WTC11 (cell line): ENCODE results near the gene COL6A3. TPM values are rescaled to one million over a fixed set of nuclear protein-coding genes. Genes with fewer than 3 reads are reported as not detected.

Experiments used
- ATAC-seq: fragments of 200-7000 bp; cut with Tn5 transposase; 2 replicates; pipeline ENCODE4 v1.10.0; 2021; ENCODE audit warnings: mild to moderate bottlenecking, moderate library complexity
- CTCF ChIA-PET: fragments of 300-600 bp; sonication (Branson Sonifier 250); formaldehyde crosslinking; loops from one replicate; lab custom pipeline; 2021; ENCODE audit warnings: antibody characterized with exemption; lab: Charles Lee
- POLR2A ChIA-PET: fragments of 350-600 bp; sonication (Branson Sonifier 250); formaldehyde crosslinking; loops from one replicate; lab custom pipeline; 2021; ENCODE audit warnings: antibody characterized with exemption; lab: Charles Lee
- DNase-seq: peaks from one replicate; pipeline ENCODE4 v3.0.0; 2021; ENCODE audit warnings: low spot score
- H3K27ac Mint-ChIP-seq: 2 replicates; pipeline ENCODE4 v1.8.0; 2021; ENCODE audit warnings: mixed read lengths
- H3K27me3 Mint-ChIP-seq: 2 replicates; pipeline ENCODE4 v1.8.0; 2021; ENCODE audit warnings: low read depth, mild to moderate bottlenecking, moderate library complexity, mixed read lengths
- H3K36me3 Mint-ChIP-seq: 2 replicates; pipeline ENCODE4 v1.8.0; 2021; ENCODE audit warnings: mixed read lengths
- H3K4me1 Mint-ChIP-seq: 2 replicates; pipeline ENCODE4 v1.8.0; 2022; ENCODE audit warnings: mixed read lengths
- H3K4me3 Mint-ChIP-seq: 2 replicates; pipeline ENCODE4 v1.8.0; 2021; ENCODE audit warnings: mild to moderate bottlenecking, moderate library complexity, mixed read lengths
- H3K9me3 Mint-ChIP-seq: 2 replicates; pipeline ENCODE4 v1.8.0; 2021; ENCODE audit warnings: mixed read lengths
- GABPB1 ChIP-seq: sonication (generic); formaldehyde crosslinking; IDR thresholded peaks from 2 replicates; pipeline ENCODE4 v1.8.1; 2023; ENCODE audit warnings: mild to moderate bottlenecking, missing genetic modification reagents
- IRF2 ChIP-seq: sonication (generic); formaldehyde crosslinking; IDR thresholded peaks from 2 replicates; pipeline ENCODE4 v1.8.0; 2022; ENCODE audit warnings: low read depth, missing genetic modification reagents, borderline replicate concordance
- RORB ChIP-seq: fragments of 250-450 bp; sonication (Bioruptor Pico); IDR thresholded peaks from 2 replicates; pipeline ENCODE4 v1.9.0; 2021; ENCODE audit warnings: mild to moderate bottlenecking
- SP1 ChIP-seq: sonication (generic); formaldehyde crosslinking; conservative IDR thresholded peaks from 2 replicates; pipeline ENCODE4 v1.8.1; 2022; ENCODE audit warnings: missing genetic modification reagents
- TEAD1 ChIP-seq: sonication (generic); formaldehyde crosslinking; IDR thresholded peaks from 2 replicates; pipeline ENCODE4 v1.8.0; 2022; ENCODE audit warnings: mild to moderate bottlenecking, missing genetic modification reagents
- ZNF138 ChIP-seq: sonication (generic); formaldehyde crosslinking; conservative IDR thresholded peaks from 2 replicates; pipeline ENCODE4 v1.8.1; 2022; ENCODE audit warnings: mild to moderate bottlenecking, moderate library complexity, missing genetic modification reagents
- ZNF219 ChIP-seq: sonication (generic); formaldehyde crosslinking; IDR thresholded peaks from 2 replicates; pipeline ENCODE4 v1.8.0; 2023; ENCODE audit warnings: missing genetic modification reagents, mild to moderate bottlenecking, borderline replicate concordance
- ZNF232 ChIP-seq: sonication (generic); formaldehyde crosslinking; IDR thresholded peaks from 2 replicates; pipeline ENCODE4 v1.8.0; 2022; ENCODE audit warnings: mild to moderate bottlenecking, missing genetic modification reagents
- ZNF317 ChIP-seq: sonication (generic); formaldehyde crosslinking; IDR thresholded peaks from 2 replicates; pipeline ENCODE4 v1.8.1; 2023; ENCODE audit warnings: low read depth, mild to moderate bottlenecking, moderate library complexity, missing genetic modification reagents, borderline replicate concordance
- ZNF416 ChIP-seq: fragments of 250-450 bp; sonication (Bioruptor Pico); IDR thresholded peaks from 2 replicates; pipeline ENCODE4 v1.9.0; 2021; ENCODE audit warnings: mild to moderate bottlenecking, inconsistent platforms
- total RNA-seq: library from RNA; stranded (reverse); gene quantifications from 3 replicates; pipeline ENCODE4 v1.2.3, GENCODE V29; 2021
- TF ChIP-seq, protein P1 (sequence below): sonication (generic); formaldehyde crosslinking; IDR thresholded peaks from 2 replicates; pipeline ENCODE4 v1.8.0; 2022; ENCODE audit warnings: mild to moderate bottlenecking, missing genetic modification reagents
- TF ChIP-seq, protein P2 (sequence below): sonication (generic); formaldehyde crosslinking; IDR thresholded peaks from 2 replicates; pipeline ENCODE4 v1.8.1; 2022; ENCODE audit warnings: low read depth, missing genetic modification reagents, borderline replicate concordance
- TF ChIP-seq, protein P3 (sequence below): sonication (generic); formaldehyde crosslinking; conservative IDR thresholded peaks from 2 replicates; pipeline ENCODE4 v1.8.1; 2023; ENCODE audit warnings: mild to moderate bottlenecking, low read depth, missing genetic modification reagents, moderate library complexity
- TF ChIP-seq, protein P4 (sequence below): sonication (generic); formaldehyde crosslinking; IDR thresholded peaks from 2 replicates; pipeline ENCODE4 v1.8.1; 2022; ENCODE audit warnings: low read depth, mild to moderate bottlenecking, moderate library complexity, missing genetic modification reagents, borderline replicate concordance
- TF ChIP-seq, protein P5 (sequence below): sonication (generic); formaldehyde crosslinking; IDR thresholded peaks from 2 replicates; pipeline ENCODE4 v1.8.0; 2022; ENCODE audit warnings: missing genetic modification reagents
- TF ChIP-seq, protein P6 (sequence below): sonication (generic); formaldehyde crosslinking; IDR thresholded peaks from 2 replicates; pipeline ENCODE4 v1.8.0; 2023; ENCODE audit warnings: missing genetic modification reagents
- TF ChIP-seq, protein P7 (sequence below): sonication (generic); formaldehyde crosslinking; IDR thresholded peaks from 2 replicates; pipeline ENCODE4 v1.8.1; 2022; ENCODE audit warnings: mild to moderate bottlenecking, moderate library complexity, missing genetic modification reagents

Gene COL6A3
- total RNA-seq, 1 experiment from 2014 or later, result 2.6 TPM

DNA sequence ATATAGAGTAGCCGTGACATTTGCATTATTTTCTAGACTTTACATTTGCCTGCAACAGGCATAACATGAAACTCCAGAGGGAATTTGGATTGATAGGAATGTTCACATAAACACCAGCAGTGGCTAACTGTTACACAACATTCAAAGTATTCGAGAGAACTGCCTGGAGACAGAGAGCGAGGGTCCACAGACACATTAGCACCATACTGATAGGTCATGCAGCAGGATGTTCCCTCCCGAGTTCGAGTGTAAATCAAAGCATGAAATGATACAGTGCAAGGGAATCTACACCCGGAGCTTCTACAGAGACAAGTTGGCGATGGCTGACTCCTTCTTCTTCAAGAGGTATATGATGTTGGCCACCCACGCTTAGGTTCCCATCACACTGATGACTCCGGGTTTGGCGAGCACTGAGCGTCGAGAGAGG is 89.5 kb downstream of the COL6A3 start:
- no peaks in the 10 kb centered on the region for H3K36me3 Mint-ChIP-seq
- ATAC-seq (no peak), DNase-seq (no peak)
- no peak overlapping the region for H3K27ac Mint-ChIP-seq
- TF ChIP-seq RORB (CRISPR knock-in tag) (no peak), GABPB1 (no peak), ZNF317 (CRISPR knock-in tag) (no peak), TEAD1 (no peak), ZNF138 (no peak), ZNF416 (no peak), ZNF232 (CRISPR knock-in tag) (no peak), ZNF219 (CRISPR knock-in tag) (no peak)
- TF ChIP-seq, protein P1, sequence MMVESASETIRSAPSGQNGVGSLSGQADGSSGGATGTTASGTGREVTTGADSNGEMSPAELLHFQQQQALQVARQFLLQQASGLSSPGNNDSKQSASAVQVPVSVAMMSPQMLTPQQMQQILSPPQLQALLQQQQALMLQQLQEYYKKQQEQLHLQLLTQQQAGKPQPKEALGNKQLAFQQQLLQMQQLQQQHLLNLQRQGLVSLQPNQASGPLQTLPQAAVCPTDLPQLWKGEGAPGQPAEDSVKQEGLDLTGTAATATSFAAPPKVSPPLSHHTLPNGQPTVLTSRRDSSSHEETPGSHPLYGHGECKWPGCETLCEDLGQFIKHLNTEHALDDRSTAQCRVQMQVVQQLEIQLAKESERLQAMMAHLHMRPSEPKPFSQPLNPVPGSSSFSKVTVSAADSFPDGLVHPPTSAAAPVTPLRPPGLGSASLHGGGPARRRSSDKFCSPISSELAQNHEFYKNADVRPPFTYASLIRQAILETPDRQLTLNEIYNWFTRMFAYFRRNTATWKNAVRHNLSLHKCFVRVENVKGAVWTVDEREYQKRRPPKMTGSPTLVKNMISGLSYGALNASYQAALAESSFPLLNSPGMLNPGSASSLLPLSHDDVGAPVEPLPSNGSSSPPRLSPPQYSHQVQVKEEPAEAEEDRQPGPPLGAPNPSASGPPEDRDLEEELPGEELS (CRISPR knock-in tag), result no peak
- TF ChIP-seq, protein P2, sequence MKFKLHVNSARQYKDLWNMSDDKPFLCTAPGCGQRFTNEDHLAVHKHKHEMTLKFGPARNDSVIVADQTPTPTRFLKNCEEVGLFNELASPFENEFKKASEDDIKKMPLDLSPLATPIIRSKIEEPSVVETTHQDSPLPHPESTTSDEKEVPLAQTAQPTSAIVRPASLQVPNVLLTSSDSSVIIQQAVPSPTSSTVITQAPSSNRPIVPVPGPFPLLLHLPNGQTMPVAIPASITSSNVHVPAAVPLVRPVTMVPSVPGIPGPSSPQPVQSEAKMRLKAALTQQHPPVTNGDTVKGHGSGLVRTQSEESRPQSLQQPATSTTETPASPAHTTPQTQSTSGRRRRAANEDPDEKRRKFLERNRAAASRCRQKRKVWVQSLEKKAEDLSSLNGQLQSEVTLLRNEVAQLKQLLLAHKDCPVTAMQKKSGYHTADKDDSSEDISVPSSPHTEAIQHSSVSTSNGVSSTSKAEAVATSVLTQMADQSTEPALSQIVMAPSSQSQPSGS, result no peak
- TF ChIP-seq, protein P3, sequence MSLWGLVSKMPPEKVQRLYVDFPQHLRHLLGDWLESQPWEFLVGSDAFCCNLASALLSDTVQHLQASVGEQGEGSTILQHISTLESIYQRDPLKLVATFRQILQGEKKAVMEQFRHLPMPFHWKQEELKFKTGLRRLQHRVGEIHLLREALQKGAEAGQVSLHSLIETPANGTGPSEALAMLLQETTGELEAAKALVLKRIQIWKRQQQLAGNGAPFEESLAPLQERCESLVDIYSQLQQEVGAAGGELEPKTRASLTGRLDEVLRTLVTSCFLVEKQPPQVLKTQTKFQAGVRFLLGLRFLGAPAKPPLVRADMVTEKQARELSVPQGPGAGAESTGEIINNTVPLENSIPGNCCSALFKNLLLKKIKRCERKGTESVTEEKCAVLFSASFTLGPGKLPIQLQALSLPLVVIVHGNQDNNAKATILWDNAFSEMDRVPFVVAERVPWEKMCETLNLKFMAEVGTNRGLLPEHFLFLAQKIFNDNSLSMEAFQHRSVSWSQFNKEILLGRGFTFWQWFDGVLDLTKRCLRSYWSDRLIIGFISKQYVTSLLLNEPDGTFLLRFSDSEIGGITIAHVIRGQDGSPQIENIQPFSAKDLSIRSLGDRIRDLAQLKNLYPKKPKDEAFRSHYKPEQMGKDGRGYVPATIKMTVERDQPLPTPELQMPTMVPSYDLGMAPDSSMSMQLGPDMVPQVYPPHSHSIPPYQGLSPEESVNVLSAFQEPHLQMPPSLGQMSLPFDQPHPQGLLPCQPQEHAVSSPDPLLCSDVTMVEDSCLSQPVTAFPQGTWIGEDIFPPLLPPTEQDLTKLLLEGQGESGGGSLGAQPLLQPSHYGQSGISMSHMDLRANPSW (CRISPR knock-in tag), result no peak
- TF ChIP-seq, protein P4, sequence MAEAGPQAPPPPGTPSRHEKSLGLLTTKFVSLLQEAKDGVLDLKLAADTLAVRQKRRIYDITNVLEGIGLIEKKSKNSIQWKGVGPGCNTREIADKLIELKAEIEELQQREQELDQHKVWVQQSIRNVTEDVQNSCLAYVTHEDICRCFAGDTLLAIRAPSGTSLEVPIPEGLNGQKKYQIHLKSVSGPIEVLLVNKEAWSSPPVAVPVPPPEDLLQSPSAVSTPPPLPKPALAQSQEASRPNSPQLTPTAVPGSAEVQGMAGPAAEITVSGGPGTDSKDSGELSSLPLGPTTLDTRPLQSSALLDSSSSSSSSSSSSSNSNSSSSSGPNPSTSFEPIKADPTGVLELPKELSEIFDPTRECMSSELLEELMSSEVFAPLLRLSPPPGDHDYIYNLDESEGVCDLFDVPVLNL, result no peak
- TF ChIP-seq, protein P5, sequence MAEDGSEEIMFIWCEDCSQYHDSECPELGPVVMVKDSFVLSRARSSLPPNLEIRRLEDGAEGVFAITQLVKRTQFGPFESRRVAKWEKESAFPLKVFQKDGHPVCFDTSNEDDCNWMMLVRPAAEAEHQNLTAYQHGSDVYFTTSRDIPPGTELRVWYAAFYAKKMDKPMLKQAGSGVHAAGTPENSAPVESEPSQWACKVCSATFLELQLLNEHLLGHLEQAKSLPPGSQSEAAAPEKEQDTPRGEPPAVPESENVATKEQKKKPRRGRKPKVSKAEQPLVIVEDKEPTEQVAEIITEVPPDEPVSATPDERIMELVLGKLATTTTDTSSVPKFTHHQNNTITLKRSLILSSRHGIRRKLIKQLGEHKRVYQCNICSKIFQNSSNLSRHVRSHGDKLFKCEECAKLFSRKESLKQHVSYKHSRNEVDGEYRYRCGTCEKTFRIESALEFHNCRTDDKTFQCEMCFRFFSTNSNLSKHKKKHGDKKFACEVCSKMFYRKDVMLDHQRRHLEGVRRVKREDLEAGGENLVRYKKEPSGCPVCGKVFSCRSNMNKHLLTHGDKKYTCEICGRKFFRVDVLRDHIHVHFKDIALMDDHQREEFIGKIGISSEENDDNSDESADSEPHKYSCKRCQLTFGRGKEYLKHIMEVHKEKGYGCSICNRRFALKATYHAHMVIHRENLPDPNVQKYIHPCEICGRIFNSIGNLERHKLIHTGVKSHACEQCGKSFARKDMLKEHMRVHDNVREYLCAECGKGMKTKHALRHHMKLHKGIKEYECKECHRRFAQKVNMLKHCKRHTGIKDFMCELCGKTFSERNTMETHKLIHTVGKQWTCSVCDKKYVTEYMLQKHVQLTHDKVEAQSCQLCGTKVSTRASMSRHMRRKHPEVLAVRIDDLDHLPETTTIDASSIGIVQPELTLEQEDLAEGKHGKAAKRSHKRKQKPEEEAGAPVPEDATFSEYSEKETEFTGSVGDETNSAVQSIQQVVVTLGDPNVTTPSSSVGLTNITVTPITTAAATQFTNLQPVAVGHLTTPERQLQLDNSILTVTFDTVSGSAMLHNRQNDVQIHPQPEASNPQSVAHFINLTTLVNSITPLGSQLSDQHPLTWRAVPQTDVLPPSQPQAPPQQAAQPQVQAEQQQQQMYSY (CRISPR knock-in tag), result no peak
- TF ChIP-seq, protein P6, sequence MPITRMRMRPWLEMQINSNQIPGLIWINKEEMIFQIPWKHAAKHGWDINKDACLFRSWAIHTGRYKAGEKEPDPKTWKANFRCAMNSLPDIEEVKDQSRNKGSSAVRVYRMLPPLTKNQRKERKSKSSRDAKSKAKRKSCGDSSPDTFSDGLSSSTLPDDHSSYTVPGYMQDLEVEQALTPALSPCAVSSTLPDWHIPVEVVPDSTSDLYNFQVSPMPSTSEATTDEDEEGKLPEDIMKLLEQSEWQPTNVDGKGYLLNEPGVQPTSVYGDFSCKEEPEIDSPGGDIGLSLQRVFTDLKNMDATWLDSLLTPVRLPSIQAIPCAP, result no peak
- TF ChIP-seq, all 79 proteins: peak for 0
- Mint-ChIP-seq H3K4me3 (no peak overlapping the region), H3K9me3 (no peaks in the 10 kb centered on the region), H3K4me1 (0 out of 2 replicates have a peak, but pooled peaks cover 3% of the 10 kb centered on the region), H3K27me3 (no peaks in the 10 kb centered on the region)
- ChIA-PET CTCF (no interaction called here), POLR2A (no interaction called here)

DNA sequence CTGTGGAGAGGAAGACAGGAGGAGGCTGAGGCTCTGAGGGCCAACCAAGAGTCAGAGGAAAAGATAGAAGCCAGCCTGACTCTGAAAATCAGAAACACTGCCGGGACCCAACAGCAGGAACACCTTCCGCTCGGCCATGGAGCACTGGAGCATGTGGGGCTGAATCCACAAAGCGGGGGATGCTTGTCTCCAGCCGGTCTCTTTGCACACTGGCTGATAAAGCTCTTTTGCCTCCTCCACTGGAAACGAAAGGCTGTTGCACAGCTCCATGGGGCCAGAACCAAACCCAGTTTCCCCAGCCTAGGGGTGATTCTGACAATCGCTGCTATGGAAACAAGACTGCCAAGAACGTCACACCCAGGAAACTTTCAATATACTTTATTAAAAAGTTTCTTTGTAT is 90.3 kb downstream of the COL6A3 start:
- H3K36me3 Mint-ChIP-seq, result no peaks in the 10 kb centered on the region
- H3K27ac Mint-ChIP-seq, result no peak overlapping the region
- 0 out of 2 replicates have a peak, but pooled peaks cover 3% of the 10 kb centered on the region for H3K4me1 Mint-ChIP-seq

More for the DNA sequence above, 90.3 kb downstream of the COL6A3 start:
- ChIA-PET CTCF (no interaction called here), POLR2A (no interaction called here)
- H3K27me3 Mint-ChIP-seq, result no peaks in the 10 kb centered on the region
- no peak for ATAC-seq
- no peak overlapping the region for H3K4me3 Mint-ChIP-seq
- TF ChIP-seq IRF2 (CRISPR knock-in tag) (no peak), SP1 (CRISPR knock-in tag) (no peak)
- TF ChIP-seq, protein P7, sequence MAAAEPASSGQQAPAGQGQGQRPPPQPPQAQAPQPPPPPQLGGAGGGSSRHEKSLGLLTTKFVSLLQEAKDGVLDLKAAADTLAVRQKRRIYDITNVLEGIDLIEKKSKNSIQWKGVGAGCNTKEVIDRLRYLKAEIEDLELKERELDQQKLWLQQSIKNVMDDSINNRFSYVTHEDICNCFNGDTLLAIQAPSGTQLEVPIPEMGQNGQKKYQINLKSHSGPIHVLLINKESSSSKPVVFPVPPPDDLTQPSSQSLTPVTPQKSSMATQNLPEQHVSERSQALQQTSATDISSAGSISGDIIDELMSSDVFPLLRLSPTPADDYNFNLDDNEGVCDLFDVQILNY (CRISPR knock-in tag), result no peak
- TF ChIP-seq, all 79 proteins: peak for 0
- no peak for DNase-seq
- no peaks in the 10 kb centered on the region for H3K9me3 Mint-ChIP-seq
